ENCODE results near the gene OR5B12. TPM values are rescaled to one million over a fixed set of nuclear protein-coding genes. Genes with fewer than 3 reads are reported as not detected.
"Not testable (repeated sequence)": the region's sequence is repeated elsewhere in the genome, so short reads cannot be mapped to it uniquely, and the experiment has no call there.

Gene OR5B12
- total RNA-seq, 1 experiment from 2014 or later, result not detected

DNA sequence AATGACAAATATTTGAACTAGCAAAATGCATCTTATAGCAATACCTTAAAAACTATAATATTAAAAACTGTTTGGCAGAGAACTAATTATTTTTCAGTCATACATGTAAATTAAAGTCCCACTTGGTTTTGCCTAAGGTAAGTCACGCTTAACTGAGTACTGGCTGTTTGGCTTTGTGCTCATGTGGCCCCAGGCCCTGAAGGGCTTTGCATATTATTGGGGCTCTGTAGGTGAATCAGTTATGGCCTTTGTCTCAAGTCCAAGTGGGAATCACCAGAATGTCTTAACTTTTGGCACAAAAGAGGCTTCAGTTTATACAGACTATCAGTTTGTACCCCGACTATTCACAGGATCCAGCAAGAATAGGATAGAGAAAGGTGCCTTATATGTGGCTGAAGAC lies 42.4 kb downstream of the OR5B12 start:
- intact Hi-C loops (cut with micrococcal nuclease); H2AFZ ChIP-seq (ENCODE audit: low read depth, low read length, poor library complexity, severe bottlenecking); H4K20me1 ChIP-seq (ENCODE audit: insufficient read depth); H3K27me3 ChIP-seq (ENCODE audit: insufficient read depth, low read length); RAD21 ChIA-PET (ENCODE audit: low non-redundant PET in 1 of 2, low total read pairs in 2 of 2, uncharacterized antibody in 2 of 2, unreplicated experiment in 2 of 2); H3K36me3 ChIP-seq (ENCODE audit: control insufficient read depth in 1 of 2, insufficient read depth in 2 of 2, low read length in 2 of 2); H3K9me2 ChIP-seq (ENCODE audit: insufficient read depth); DNase-seq (ENCODE audit: low read depth, low spot score); H3K79me2 ChIP-seq (ENCODE audit: insufficient read depth, low read length); H3K9ac ChIP-seq (ENCODE audit: low read length); ATAC-seq; CTCF ChIA-PET; POLR2A ChIA-PET; H3K4me2 ChIP-seq (ENCODE audit: low read length); BruUV-seq (replicated peaks); H3K4me3 ChIP-seq (replicated peaks in 1 of 2; ENCODE audit: low read depth in 1 of 2, low read length in 2 of 2); H3K4me1 ChIP-seq (ENCODE audit: control insufficient read depth in 1 of 2, insufficient read depth in 2 of 2, low read length in 2 of 2); H3K27ac ChIP-seq (ENCODE audit: low read depth, low read length); H3K9me3 ChIP-seq (ENCODE audit: control insufficient read depth in 1 of 2, insufficient read depth in 1 of 2, low read depth in 1 of 2, low read length in 2 of 2): not testable (repeated sequence)

DNA sequence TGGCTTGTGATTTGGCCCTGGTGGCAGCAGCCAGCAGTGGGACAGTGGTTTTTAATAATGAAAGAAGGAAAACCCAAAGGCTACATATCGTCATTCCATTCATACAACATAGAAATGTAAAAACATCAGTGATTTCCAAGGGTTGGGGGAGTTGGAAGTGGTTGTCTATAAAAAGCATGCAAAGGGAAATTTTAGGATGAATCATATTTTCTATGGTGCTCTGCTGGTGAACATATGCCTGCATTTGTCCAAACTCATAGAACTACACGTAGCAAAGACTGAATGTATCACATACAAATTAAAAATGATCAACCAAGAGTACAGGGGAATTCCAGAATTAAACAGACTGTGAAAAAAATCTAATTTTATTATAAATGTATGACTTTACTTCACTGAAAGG lies 46.5 kb downstream of the OR5B12 start:
- Histone ChIP-seq H3K9me3 (ENCODE audit: control insufficient read depth in 1 of 2, insufficient read depth in 1 of 2, low read depth in 1 of 2, low read length in 2 of 2) (no peaks in the 10 kb centered on the region), H3K79me2 (ENCODE audit: insufficient read depth, low read length) (no peaks in the 10 kb centered on the region), H3K4me1 (ENCODE audit: control insufficient read depth in 1 of 2, insufficient read depth in 2 of 2, low read length in 2 of 2) (peaks cover 0 to 6% of the 10 kb centered on the region in 2 experiments; a peak in 1 of 4 replicates), H3K9ac (ENCODE audit: low read length) (no peak overlapping the region), H3K4me3 (replicated peaks in 1 of 2; ENCODE audit: low read depth in 1 of 2, low read length in 2 of 2) (no peak overlapping the region), H3K4me2 (ENCODE audit: low read length) (no peak overlapping the region), H2AFZ (ENCODE audit: low read depth, low read length, poor library complexity, severe bottlenecking) (no peak overlapping the region), H3K36me3 (ENCODE audit: control insufficient read depth in 1 of 2, insufficient read depth in 2 of 2, low read length in 2 of 2) (no peaks in the 10 kb centered on the region), H3K27ac (ENCODE audit: low read depth, low read length) (no peak overlapping the region), H3K27me3 (ENCODE audit: insufficient read depth, low read length) (no peaks in the 10 kb centered on the region), H3K9me2 (ENCODE audit: insufficient read depth) (no peaks in the 10 kb centered on the region), H4K20me1 (ENCODE audit: insufficient read depth) (no peaks in the 10 kb centered on the region)
- RAD21 ChIA-PET (ENCODE audit: low non-redundant PET in 1 of 2, low total read pairs in 2 of 2, uncharacterized antibody in 2 of 2, unreplicated experiment in 2 of 2), result no interaction called here
- BruUV-seq (replicated peaks), result no TSS peak
- TF ChIP-seq SIN3A (IDR thresholded peaks at IDR 0.05; ENCODE audit: low read depth) (no peak), EGR1 (IDR thresholded peaks at IDR 0.05; ENCODE audit: low read depth) (no peak), TCF7L2 (IDR thresholded peaks at IDR 0.05; ENCODE audit: borderline replicate concordance, extremely low read depth, insufficient read depth, insufficient read length) (no peak), RAD21 (IDR thresholded peaks at IDR 0.05; ENCODE audit: low read depth) (no peak), CEBPB (IDR thresholded peaks at IDR 0.05; ENCODE audit: low read depth) (no peak), POLR2AphosphoS5 (IDR thresholded peaks at IDR 0.05; ENCODE audit: low read depth, low read length) (no peak)
- TF ChIP-seq, protein P1, sequence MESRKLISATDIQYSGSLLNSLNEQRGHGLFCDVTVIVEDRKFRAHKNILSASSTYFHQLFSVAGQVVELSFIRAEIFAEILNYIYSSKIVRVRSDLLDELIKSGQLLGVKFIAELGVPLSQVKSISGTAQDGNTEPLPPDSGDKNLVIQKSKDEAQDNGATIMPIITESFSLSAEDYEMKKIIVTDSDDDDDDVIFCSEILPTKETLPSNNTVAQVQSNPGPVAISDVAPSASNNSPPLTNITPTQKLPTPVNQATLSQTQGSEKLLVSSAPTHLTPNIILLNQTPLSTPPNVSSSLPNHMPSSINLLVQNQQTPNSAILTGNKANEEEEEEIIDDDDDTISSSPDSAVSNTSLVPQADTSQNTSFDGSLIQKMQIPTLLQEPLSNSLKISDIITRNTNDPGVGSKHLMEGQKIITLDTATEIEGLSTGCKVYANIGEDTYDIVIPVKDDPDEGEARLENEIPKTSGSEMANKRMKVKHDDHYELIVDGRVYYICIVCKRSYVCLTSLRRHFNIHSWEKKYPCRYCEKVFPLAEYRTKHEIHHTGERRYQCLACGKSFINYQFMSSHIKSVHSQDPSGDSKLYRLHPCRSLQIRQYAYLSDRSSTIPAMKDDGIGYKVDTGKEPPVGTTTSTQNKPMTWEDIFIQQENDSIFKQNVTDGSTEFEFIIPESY (IDR thresholded peaks at IDR 0.05; ENCODE audit: extremely low read depth, insufficient replicate concordance, low read length), result no peak
- DNase-seq (ENCODE audit: low read depth, low spot score) (no peak), ATAC-seq (no peak)
- CTCF ChIA-PET, result no interaction called here
- intact Hi-C loops (cut with micrococcal nuclease), result no loop called here
- POLR2A ChIA-PET, result no interaction called here
